Urinary bladder (tissue), 4 donors: ENCODE measurements around the gene ELMOD3. TPM values are rescaled to one million over a fixed set of nuclear protein-coding genes. Genes with fewer than 3 reads are reported as not detected.
A peak's percentile ranks its signal among the peaks of the same experiment; 100 is the strongest.
"Not testable (repeated sequence)": the region's sequence is repeated elsewhere in the genome, so short reads cannot be mapped to it uniquely, and the experiment has no call there.

Experiments used
- DNase-seq: peaks from one replicate; pipeline ENCODE4 v3.0.0-alpha.2; 2015; ENCODE audit errors: extremely low spot score
- H3K27ac ChIP-seq: one replicate; pipeline ENCODE4 v1.5.1; 2013; ENCODE audit warnings: low read depth, mild to moderate bottlenecking, moderate library complexity
- H3K36me3 ChIP-seq: one replicate; pipeline ENCODE4 v1.6.1; 2013; ENCODE audit warnings: mild to moderate bottlenecking, moderate library complexity; ENCODE audit not compliant: insufficient read depth
- H3K4me1 ChIP-seq: one replicate; pipeline ENCODE4 v1.6.1; 2013; ENCODE audit warnings: mild to moderate bottlenecking, moderate library complexity; ENCODE audit not compliant: insufficient read depth
- H3K4me3 ChIP-seq: one replicate; pipeline ENCODE4 v1.5.1; 2013; ENCODE audit warnings: low read depth, low read length
- WGBS: extraction: QIAGEN DNeasy Blood & Tissue Kit; methylation state at CpG from one replicate; pipeline ENCODE4 v1.1.7; 2013; 5-methylcytosine and 5-hydroxymethylcytosine counted together
- polyA plus RNA-seq: library from polyadenylated mRNA; stranded (reverse); fragments of 200-250 nt; gene quantifications from one replicate; pipeline ENCODE4 v1.2.3, GENCODE V29; 2013
- total RNA-seq: library from RNA; depleted of rRNA; stranded (reverse); fragments of >200 nt; gene quantifications from one replicate; pipeline ENCODE4 v1.2.3, GENCODE V29; 2014
- donor health status: healthy with polysubstance abuse.
- donor health status: healthy.

Gene ELMOD3
- total and polyA plus RNA-seq, 2 donors = 19.4 to 21.0 TPM

DNA sequence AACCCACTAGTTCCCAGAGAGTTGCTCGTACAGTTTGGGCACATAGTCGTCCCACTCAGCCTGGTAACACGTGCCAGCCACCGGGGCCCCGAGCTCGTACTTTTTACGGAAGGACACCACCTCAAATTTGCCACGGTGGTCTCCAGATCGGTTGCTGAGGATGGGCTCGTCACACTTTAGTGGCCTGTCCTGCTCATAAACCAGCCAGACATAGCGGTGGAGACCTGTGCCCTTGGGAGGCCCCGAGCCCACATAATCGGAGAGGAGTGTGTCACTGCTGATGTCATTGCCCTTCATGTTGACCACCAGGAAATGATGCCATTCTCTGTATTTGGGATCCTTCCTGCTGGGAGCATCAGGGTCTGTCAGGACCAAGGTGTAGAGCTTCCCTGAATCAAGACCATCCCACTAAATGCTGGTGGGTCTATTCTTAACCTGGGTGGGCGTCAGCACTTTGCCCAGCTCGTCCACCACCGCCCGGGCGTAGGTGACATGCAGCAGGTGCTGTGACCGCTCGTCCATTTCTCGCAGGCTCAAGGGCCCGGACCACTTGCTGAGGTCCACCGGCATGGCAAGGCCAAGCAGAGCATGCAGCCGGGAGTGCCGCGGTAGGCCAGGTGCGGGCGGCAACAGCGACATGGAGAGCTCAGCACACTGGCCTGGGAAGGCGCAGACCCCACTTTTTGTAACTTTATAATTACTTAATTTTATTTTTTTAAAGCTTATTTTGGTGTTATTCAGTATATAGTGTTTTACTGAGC, 13.1 kb upstream of the ELMOD3 start:
- Histone ChIP-seq H3K27ac (no peak overlapping the region), H3K4me3 (no peak overlapping the region), H3K36me3 (no peaks in the 10 kb centered on the region), H3K4me1 (no peaks in the 10 kb centered on the region)
- 93% methylated on average over 30 of the region's 30 CpGs for WGBS
- DNase-seq = no peak

DNA sequence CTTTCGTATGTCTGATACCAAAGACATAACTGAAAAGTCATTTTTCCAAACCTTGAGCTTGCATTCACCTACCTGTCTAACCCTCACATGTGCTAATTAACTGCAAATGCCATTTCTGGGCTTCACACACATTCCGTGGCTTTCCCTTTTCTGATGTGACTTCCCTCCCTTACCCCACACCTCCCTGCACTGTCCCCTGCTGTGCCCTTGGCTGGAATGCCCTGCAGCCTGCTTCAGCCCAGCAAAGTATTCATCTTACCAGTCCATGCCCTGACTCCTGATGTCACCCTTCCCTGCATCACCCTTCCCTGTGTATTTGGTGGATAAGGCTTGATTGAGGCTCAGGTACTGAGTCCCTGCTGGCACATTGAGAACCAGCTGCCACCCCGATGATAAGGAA, 12.4 kb upstream of the ELMOD3 start:
- no peak overlapping the region for H3K27ac ChIP-seq
- no peak overlapping the region for H3K4me3 ChIP-seq
- no peaks in the 10 kb centered on the region for H3K4me1 ChIP-seq
- H3K36me3 ChIP-seq = no peaks in the 10 kb centered on the region
- no peak for DNase-seq
- 87% methylated on average over 3 of the region's 3 CpGs for WGBS

DNA sequence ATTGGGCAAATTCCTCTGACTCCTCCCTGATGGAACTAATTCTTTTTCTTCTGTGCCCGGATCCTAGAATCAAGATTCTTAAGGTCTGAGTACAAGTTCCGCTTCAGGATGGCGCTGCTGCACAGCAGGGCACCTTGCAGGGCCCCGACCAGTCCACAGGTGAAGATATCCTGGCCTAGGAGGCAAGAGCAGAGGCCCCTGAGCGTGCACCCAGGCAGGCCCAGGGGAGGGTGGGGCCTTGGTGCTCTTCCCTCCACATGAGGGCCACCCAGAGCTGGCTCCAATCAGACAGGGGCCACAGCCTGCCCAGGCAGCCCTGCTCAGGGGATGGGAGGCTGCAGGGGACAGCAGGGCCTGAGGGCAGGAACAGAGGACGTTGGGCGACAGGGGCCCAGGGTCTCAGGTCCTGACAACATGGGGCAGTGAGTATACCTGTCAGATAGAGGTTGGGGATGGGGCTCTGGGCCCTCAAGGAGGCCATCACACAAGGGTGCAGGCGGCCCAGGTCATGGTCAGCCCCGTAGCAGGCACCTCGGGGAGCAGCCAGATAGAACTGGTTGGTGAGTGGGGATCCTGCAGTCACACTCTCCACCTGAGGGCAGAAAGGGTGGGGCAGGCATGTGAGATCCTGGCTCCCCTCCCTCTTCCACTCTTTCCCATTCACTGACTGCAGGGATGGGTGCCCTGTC, 11.2 kb upstream of the ELMOD3 start:
- H3K4me3 ChIP-seq, H3K27ac ChIP-seq, H3K36me3 ChIP-seq, DNase-seq, H3K4me1 ChIP-seq: not testable (repeated sequence)
- WGBS = 91% methylated on average over 10 of the region's 10 CpGs

DNA sequence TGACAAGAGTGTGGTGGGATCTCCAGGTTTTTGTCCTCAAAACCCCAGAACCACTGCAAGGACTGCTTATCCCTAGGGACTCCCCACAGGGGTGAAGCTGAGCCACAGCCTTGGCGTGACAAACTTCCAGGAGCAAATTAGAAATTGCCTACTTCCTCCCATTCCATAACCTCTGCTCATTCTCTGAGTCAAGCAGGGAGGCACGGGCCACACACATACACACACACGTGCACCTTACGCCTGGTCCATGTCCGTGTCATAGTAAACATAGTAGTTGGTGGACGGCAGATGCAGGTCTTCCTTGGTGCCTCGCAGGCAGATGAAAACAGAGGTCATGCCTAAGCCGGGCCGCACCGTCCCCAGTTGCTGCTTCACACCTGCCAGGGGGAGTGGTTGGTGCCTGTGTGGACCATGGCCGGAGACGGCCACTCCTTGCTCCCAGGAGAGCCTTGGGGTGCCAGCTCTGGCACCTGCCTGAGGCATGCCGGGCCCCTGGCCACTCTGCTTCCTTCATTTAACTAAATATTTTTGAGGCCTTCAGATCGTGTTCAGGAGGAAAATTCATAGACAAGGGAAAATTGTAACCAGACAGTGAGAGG, 10.1 kb upstream of the ELMOD3 start:
- H3K36me3 ChIP-seq = no peaks in the 10 kb centered on the region
- no peak for DNase-seq
- no peak overlapping the region for H3K27ac ChIP-seq
- no peaks in the 10 kb centered on the region for H3K4me1 ChIP-seq
- H3K4me3 ChIP-seq = no peak overlapping the region
- WGBS = 89% methylated on average over 14 of the region's 14 CpGs

DNA sequence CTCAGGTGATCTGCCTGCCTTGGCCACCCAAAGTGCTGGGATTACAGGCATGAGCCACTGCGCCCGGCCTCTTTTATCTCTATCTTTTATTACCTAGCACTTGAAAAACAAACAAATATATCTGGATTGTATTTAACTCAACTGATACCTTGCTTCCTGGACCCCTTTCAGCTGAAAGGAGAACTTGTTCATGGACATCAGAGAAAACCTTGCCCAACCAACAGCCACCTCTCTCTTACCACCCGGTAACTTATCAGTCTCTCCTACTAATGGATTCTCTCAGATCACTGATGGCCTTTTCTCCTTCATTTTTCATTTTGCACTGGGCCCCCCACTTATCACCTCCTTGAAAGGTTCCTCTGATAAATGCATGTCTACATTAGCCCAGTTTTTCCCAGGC, 7.0 kb upstream of the ELMOD3 start:
- DNase-seq = no peak
- Histone ChIP-seq H3K27ac (no peak overlapping the region), H3K4me1 (no peaks in the 10 kb centered on the region), H3K36me3 (peaks cover 3% of the 10 kb centered on the region), H3K4me3 (no peak overlapping the region)
- 71% methylated on average over 3 of the region's 3 CpGs for WGBS

DNA sequence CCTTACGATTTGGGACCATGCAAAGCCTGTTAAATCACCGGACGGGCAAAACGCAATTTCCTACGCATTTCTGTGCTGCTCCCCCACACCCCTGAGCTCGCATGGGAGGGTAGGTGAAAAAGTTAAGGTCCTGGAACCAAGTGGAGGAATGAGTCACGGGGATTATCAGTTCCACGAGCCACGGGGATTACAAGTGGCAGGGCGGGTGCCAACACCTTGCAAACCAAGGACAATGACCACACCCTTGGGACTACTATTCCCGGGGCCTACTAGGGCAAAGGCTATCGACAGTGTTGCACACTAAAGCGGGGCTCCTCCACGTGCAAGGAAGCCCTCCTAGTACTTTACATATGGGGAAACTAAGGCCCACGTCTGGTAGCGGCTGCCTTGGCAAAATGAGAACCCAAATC, 688 bp upstream of the ELMOD3 start:
- DNase-seq = no peak
- H3K4me3 ChIP-seq = peak overlapping the region; percentile 66
- 7% methylated on average over 16 of the region's 16 CpGs for WGBS
- H3K36me3 ChIP-seq = peaks cover 3% of the 10 kb centered on the region
- peak overlapping the region; percentile 69 for H3K27ac ChIP-seq
- no peaks in the 10 kb centered on the region for H3K4me1 ChIP-seq

DNA sequence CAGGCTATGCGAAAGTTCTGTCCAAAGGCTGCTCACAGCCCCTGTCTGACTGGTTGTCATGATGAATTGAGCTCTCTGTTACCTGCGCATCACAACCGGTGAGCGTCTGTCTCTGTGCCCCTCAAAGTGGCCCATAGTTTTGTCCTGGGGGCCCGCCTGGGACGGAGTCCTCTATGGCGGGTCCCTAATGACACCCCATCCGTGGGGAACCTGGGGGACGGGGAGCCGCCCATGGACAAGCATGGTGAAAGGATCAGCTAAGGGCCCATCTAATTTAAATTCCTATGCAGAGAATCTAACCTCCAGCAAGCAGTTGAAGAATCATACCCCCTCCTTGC, 473 bp downstream of the ELMOD3 start:
- no peaks in the 10 kb centered on the region for H3K36me3 ChIP-seq
- H3K4me1 ChIP-seq = no peaks in the 10 kb centered on the region
- H3K4me3 ChIP-seq = peak overlapping the region; percentile 66
- no peak overlapping the region for H3K27ac ChIP-seq
- no peak for DNase-seq
- 7% methylated on average over 10 of the region's 10 CpGs for WGBS

DNA sequence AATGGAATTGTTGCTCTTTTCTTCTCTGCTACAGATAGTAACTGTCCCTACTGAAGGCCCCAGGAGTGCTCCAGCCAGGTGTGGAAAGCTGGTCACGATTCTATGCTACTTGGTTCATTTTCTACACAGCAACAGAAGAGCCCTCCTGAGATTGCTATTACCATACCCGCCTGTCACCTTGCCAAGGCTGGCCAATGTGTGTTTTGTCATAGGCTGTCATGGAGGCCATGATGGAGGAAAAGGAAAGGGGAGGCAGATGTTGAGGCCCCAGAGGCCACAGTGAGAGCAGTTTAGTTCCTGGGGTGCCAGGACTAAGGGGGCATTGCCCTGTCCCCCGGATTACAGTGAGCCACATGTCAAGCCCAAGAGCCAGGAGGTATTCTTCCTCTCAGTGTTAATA, 952 bp downstream of the ELMOD3 start:
- Histone ChIP-seq H3K27ac (no peak overlapping the region), H3K4me1 (no peaks in the 10 kb centered on the region), H3K36me3 (no peaks in the 10 kb centered on the region), H3K4me3 (peak overlapping the region; percentile 66)
- WGBS = 73% methylated on average over 3 of the region's 3 CpGs
- DNase-seq = no peak

DNA sequence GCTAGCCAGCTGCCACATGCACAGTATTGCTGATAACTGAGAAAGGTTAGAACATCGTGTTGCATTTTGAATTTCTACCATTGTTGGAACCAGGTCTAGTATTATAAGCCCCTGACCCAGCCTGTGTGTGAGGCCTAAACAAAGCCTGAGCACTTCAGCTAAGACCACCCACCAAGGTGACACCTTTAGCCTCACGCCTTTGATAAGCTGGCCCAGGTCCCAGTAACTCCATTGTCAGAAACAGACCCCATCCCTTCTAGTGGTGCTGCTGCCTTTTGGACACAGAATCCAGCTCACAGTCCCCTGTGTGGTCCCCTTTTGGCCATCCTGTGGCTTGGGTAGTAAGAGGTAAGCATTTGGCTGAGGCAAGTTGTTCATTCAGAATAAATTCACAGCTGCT, 1.6 kb downstream of the ELMOD3 start:
- Histone ChIP-seq H3K27ac (no peak overlapping the region), H3K4me1 (no peaks in the 10 kb centered on the region), H3K4me3 (no peak overlapping the region), H3K36me3 (no peaks in the 10 kb centered on the region)
- WGBS = 80% methylated on average over 2 of the region's 2 CpGs
- no peak for DNase-seq

DNA sequence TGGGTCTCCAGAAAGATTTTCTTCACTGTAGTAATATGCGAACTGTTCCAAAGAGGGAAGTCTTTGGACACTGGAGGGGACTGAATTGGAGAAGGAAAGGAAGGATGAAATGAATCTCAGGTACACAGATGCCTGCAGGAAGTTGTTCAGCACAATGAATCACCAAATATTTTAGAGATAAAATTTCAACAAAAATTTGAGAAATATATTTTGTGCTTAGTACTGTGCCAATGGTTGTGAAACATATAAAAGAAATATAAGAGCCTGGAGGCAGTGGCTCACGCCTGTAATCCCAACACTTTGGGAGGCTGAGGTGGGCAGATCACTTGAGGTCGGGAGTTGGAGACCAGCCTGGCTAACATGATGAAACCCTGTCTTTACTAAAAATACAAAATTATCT, 3.2 kb downstream of the ELMOD3 start:
- WGBS = 92% methylated on average over 3 of the region's 3 CpGs
- DNase-seq = no peak
- no peak overlapping the region for H3K4me3 ChIP-seq
- no peak overlapping the region for H3K27ac ChIP-seq
- no peaks in the 10 kb centered on the region for H3K36me3 ChIP-seq
- no peaks in the 10 kb centered on the region for H3K4me1 ChIP-seq

DNA sequence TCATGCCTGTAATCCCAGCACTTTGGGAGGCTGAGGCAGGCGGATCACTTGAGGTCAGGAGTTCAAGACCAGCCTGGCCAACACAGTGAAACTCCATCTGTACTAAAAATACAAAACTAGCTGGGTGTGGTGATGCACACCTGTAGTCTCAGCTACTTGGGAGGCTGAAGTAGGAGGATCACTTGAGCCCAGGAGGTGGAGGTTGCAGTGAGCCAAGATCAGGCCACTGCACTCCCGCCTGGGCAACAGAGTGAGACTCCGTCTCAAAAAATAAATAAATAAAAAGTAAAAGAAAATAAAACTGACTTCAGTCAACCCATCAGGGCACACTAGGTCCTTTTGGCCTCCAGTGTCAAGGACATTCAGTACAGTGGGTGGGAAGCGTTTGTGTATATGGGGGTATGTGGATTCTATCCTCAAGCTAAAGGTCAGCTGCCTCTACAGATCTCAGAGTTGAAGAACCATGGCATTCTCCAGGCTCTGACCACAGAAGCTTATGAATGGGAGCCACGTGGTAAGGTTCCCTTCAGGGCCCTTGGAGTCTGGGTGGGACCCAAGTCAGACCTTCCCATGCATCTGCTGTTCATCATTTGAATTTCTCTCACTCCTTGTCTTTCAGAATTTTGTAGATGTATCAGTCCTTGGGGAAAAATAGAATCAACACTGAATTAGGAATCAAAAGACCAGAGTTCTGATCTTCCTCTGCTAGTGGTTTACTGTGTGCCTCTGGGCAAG, 8.3 kb downstream of the ELMOD3 start:
- H3K36me3 ChIP-seq, H3K4me1 ChIP-seq, H3K27ac ChIP-seq, H3K4me3 ChIP-seq, DNase-seq: not testable (repeated sequence)
- 76% methylated on average over 5 of the region's 5 CpGs for WGBS

DNA sequence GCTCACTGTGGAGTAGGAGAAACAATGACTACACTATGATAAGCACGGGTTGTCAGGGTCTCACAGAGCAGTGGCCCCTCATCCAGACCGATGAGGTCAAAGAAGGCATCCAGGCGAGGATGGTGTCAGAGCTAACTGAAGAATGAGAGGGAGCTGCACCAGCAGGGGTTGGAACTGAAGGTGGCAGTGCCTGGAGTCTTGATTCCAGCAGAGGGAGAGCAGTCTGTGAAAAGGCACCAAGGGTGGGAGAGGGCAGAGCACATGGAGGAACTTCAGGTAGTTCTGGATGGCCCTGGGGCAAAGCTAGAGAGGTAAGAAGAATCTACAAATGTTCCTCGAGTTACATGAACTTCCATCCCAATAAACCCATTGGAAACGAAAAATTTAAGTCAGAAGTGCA, 12.6 kb downstream of the ELMOD3 start:
- no peak overlapping the region for H3K27ac ChIP-seq
- no peaks in the 10 kb centered on the region for H3K36me3 ChIP-seq
- H3K4me3 ChIP-seq = no peak overlapping the region
- 83% methylated on average over 5 of the region's 5 CpGs for WGBS
- DNase-seq = no peak
- no peaks in the 10 kb centered on the region for H3K4me1 ChIP-seq

DNA sequence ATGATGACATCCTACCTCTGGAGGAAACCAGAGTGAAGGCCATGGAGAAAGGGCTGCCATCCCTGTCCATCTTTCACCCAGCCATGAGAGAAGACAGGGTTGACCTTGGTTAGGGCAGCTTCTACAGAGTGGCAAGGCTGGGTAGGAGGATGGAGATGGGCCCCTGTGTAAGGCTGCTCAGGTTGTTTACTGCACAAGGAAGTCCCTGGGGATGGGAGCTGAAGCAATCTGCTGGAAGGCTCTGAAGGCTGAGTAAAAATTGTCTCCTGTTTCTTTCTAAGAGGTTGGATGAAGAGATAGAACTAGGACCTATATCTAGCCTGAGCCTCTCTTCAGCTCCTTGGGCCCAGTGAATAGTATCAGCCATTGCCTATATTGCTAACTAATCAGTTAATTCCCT, 14.4 kb downstream of the ELMOD3 start:
- DNase-seq = no peak
- Histone ChIP-seq H3K4me1 (no peaks in the 10 kb centered on the region), H3K4me3 (no peak overlapping the region), H3K27ac (no peak overlapping the region), H3K36me3 (no peaks in the 10 kb centered on the region)

DNA sequence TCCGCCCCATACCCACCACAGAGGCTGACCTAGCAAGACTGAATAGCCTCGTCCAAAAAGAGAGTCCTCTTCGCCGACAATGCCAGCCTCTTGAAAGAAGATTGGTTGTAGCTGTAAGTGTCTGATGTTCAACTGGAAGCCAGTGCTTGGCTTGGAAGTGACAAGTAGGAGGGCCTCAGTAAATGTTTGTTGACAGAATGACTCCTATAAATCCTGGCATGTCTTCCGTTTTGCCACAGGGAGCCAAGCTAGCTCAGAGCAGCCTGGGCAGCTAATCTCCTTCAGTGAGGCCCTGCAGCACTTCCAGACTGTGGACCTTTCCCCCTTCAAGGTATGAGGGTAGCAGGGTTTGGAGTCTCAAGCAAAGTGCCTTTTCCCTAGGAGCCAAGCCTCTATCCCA, 14.9 kb downstream of the ELMOD3 start:
- no peaks in the 10 kb centered on the region for H3K4me1 ChIP-seq
- H3K36me3 ChIP-seq = no peaks in the 10 kb centered on the region
- 65% methylated on average over 5 of the region's 5 CpGs for WGBS
- no peak overlapping the region for H3K4me3 ChIP-seq
- no peak overlapping the region for H3K27ac ChIP-seq
- DNase-seq = no peak
